ENCODE data around the gene HMGB4. TPM values are rescaled to one million over a fixed set of nuclear protein-coding genes. Genes with fewer than 3 reads are reported as not detected.

The HMGB4 gene
- total and polyA plus RNA-seq, 2 donors (not counting 1 experiment from before 2014, with no cell fraction given): not detected

GRCh38 chr1:33898881-33899280, 35.0 kb downstream of the HMGB4 start:
- Histone ChIP-seq H3K4me1 (ENCODE audit: control insufficient read depth, extremely low read depth, insufficient read depth, low read length) (peaks cover 20% of the 10 kb centered on the region), H2AFZ (ENCODE audit: low read length) (no peak overlapping the region), H3K9me3 (ENCODE audit: control insufficient read depth, insufficient read depth, low read depth, low read length) (no peaks in the 10 kb centered on the region), H3K79me2 (ENCODE audit: control insufficient read depth, insufficient read depth, low read length) (no peaks in the 10 kb centered on the region), H3K4me3 (replicated peaks in 1 of 4; ENCODE audit: control extremely low read depth in 1 of 4, insufficient read depth in 1 of 4, low read depth in 3 of 4, low read length in 4 of 4) (no peak overlapping the region), H3K27ac (ENCODE audit: insufficient read depth, low read length) (no peak overlapping the region), H3K36me3 (ENCODE audit: control insufficient read depth, insufficient read depth, low read length) (no peaks in the 10 kb centered on the region), H4K20me1 (ENCODE audit: control insufficient read depth, extremely low read depth, insufficient read depth, low read length) (no peaks in the 10 kb centered on the region), H3K9ac (ENCODE audit: insufficient read depth, low read length) (no peak overlapping the region), H3K4me2 (ENCODE audit: extremely low read depth, insufficient read depth, low read length) (no peak overlapping the region), H3K27me3 (ENCODE audit: control insufficient read depth, insufficient read depth, low read length) (no peaks in the 10 kb centered on the region)
- no peak for DNase-seq (ENCODE audit: low read depth in 2 of 2)
- TF ChIP-seq EZH2 (IDR thresholded peaks at IDR 0.05; ENCODE audit: low read length, missing control alignments) (no peak), CTCF (conservative IDR thresholded peaks at IDR 0.05 in 1 of 2, IDR thresholded peaks at IDR 0.05 in 1 of 2; ENCODE audit: low read depth in 1 of 2, low read length in 2 of 2) (no peak)

GRCh38 chr1:33899746-33900145, 35.9 kb downstream of the HMGB4 start:
- DNase-seq (ENCODE audit: low read depth in 2 of 2): no peak
- H2AFZ ChIP-seq (ENCODE audit: low read length): no peak overlapping the region
- no peaks in the 10 kb centered on the region for H3K27me3 ChIP-seq (ENCODE audit: control insufficient read depth, insufficient read depth, low read length)
- no peaks in the 10 kb centered on the region for H3K79me2 ChIP-seq (ENCODE audit: control insufficient read depth, insufficient read depth, low read length)
- peaks cover 17% of the 10 kb centered on the region for H3K4me1 ChIP-seq (ENCODE audit: control insufficient read depth, extremely low read depth, insufficient read depth, low read length)
- H3K9me3 ChIP-seq (ENCODE audit: control insufficient read depth, insufficient read depth, low read depth, low read length): no peaks in the 10 kb centered on the region
- H4K20me1 ChIP-seq (ENCODE audit: control insufficient read depth, extremely low read depth, insufficient read depth, low read length): no peaks in the 10 kb centered on the region
- no peak overlapping the region for H3K4me3 ChIP-seq (replicated peaks in 1 of 4; ENCODE audit: control extremely low read depth in 1 of 4, insufficient read depth in 1 of 4, low read depth in 3 of 4, low read length in 4 of 4)
- TF ChIP-seq CTCF (conservative IDR thresholded peaks at IDR 0.05 in 1 of 2, IDR thresholded peaks at IDR 0.05 in 1 of 2; ENCODE audit: low read depth in 1 of 2, low read length in 2 of 2) (no peak), EZH2 (IDR thresholded peaks at IDR 0.05; ENCODE audit: low read length, missing control alignments) (no peak)
- H3K27ac ChIP-seq (ENCODE audit: insufficient read depth, low read length): no peak overlapping the region
- no peaks in the 10 kb centered on the region for H3K36me3 ChIP-seq (ENCODE audit: control insufficient read depth, insufficient read depth, low read length)
- no peak overlapping the region for H3K9ac ChIP-seq (ENCODE audit: insufficient read depth, low read length)
- H3K4me2 ChIP-seq (ENCODE audit: extremely low read depth, insufficient read depth, low read length): no peak overlapping the region

- DNase-seq (ENCODE audit: low read depth in 2 of 2): peak in 1 of 2 donors; percentile 55
- H3K27ac ChIP-seq (ENCODE audit: insufficient read depth, low read length): peak overlapping the region; percentile 2
- no peak overlapping the region for H3K4me3 ChIP-seq (replicated peaks in 1 of 4; ENCODE audit: control extremely low read depth in 1 of 4, insufficient read depth in 1 of 4, low read depth in 3 of 4, low read length in 4 of 4)
Measured at GRCh38 chr1:33902486-33903209, 38.8 kb downstream of the HMGB4 start.

More at GRCh38 chr1:33902486-33903209, 38.8 kb downstream of the HMGB4 start:
- no peaks in the 10 kb centered on the region for H3K36me3 ChIP-seq (ENCODE audit: control insufficient read depth, insufficient read depth, low read length)
- H3K9me3 ChIP-seq (ENCODE audit: control insufficient read depth, insufficient read depth, low read depth, low read length): no peaks in the 10 kb centered on the region
- H3K27me3 ChIP-seq (ENCODE audit: control insufficient read depth, insufficient read depth, low read length): no peaks in the 10 kb centered on the region
- TF ChIP-seq EZH2 (IDR thresholded peaks at IDR 0.05; ENCODE audit: low read length, missing control alignments) (no peak), CTCF (conservative IDR thresholded peaks at IDR 0.05 in 1 of 2, IDR thresholded peaks at IDR 0.05 in 1 of 2; ENCODE audit: low read depth in 1 of 2, low read length in 2 of 2) (no peak)
- H2AFZ ChIP-seq (ENCODE audit: low read length): no peak overlapping the region
- H3K4me1 ChIP-seq (ENCODE audit: control insufficient read depth, extremely low read depth, insufficient read depth, low read length): peaks cover 16% of the 10 kb centered on the region
- H3K79me2 ChIP-seq (ENCODE audit: control insufficient read depth, insufficient read depth, low read length): no peaks in the 10 kb centered on the region
- H3K9ac ChIP-seq (ENCODE audit: insufficient read depth, low read length): no peak overlapping the region
- H4K20me1 ChIP-seq (ENCODE audit: control insufficient read depth, extremely low read depth, insufficient read depth, low read length): no peaks in the 10 kb centered on the region
- peak overlapping the region; percentile 33 for H3K4me2 ChIP-seq (ENCODE audit: extremely low read depth, insufficient read depth, low read length)
